Stimulated activated CD8-positive, alpha-beta memory T cell treated with anti-CD3 and anti-CD28 coated beads, Interleukin-2, amount 100 ng/mL, for 48 hours (primary cell): Measurements from ENCODE around the gene FAM222B.
"Not testable (repeated sequence)": the region's sequence is repeated elsewhere in the genome, so short reads cannot be mapped to it uniquely, and the experiment has no call there.

Experiments
- DNase-seq, 2 donors: peaks; one replicate each; pipeline ENCODE4 v3.0.0-alpha.2; 2020; ENCODE audit warnings: low read depth in 2 of 2

FAM222B gene

GRCh38 chr17:28729950-28730330 lies 112.7 kb downstream of the FAM222B start:
- DNase-seq: no peak

GRCh38 chr17:28728364-28729200 lies 114.0 kb downstream of the FAM222B start, which contains the start of gene NEK8:
Gene NEK8, plus strand, starts transcription at chr17:28728788. Its CDS starts 26 bp downstream, at chr17:28728814.
- DNase-seq: peak; percentile 94 to 99

DNA sequence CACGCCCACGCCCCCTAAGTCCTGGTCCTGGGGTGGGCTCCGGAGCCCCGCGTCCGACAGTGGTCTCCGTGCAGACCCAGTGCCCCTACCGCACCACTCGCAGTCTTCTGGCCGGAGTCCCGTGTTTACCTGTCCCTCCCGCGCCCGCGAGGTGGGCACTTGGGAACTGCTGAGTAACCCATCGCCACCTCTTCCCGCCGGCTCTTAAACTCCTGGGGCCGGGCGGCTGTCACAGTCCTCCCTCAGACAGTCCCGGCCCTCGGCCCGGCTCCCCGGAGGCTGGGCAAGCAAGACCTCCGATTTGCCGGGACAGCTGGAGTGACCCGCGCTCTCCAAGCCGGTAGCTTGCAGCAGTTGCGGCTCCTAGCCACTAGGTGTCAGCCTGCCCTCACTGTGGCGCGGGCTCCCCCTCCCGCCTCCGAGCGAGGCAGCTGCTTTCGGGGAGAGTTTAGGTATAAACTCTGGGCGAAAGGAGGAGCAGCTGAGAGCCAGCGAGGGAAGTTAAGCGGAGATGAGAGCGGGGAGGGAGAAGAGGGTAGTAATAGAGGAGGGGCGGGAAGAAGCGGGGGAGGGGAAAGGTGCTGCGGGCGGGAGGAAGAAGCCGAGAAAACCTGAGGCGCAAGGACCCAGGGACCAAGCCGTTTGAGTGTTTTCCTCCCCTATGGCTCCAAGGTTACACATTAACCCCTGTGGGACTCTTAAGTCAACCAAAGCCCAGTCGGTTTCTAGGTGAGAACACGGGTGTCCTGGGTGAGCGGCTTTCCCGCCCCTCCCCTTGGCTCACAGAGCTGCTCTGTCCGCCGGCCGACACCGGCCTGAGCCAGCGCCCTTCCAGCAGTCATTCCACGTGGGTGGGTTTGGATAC lies 115.7 kb downstream of the FAM222B start:
- DNase-seq: peak; percentile 85 to 89

- peak; percentile 69 to 70 for DNase-seq
Observed at GRCh38 chr17:28726226-28726626, 116.4 kb downstream of the FAM222B start, which contains the start of gene TLCD1. Gene TLCD1, minus strand, starts transcription at chr17:28726233. Its CDS starts 136 bp downstream, at chr17:28726097.

DNA sequence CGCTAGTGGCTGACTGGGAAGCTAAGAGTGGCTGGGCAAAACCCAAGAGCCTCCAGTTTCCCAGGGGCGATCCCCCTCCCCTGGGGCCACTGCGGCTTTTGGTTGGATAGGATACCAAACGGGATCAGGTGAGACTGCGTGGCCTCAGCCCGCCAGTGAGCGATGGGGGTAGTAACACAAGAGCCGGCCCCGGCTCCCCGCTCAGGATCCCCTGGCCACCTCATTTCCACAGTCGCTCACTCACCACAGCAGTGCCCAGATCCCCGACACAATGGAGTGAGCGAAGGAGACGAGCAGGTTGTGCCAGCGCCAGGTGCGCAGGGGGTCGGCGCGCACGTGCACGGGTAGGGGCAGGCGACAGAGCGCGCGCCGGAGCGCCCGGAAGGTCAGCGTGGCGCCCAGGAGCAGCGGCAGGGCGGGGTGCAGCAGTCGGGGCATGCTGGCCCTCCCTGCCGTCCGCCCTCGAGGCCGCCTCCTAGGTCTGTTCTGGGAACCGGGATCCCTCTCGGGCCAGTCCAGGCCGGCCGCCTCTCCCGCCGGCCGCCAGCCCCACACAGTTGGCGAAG lies 116.8 kb downstream of the FAM222B start:
- peak in 1 of 2 donors; percentile 54 for DNase-seq

DNA sequence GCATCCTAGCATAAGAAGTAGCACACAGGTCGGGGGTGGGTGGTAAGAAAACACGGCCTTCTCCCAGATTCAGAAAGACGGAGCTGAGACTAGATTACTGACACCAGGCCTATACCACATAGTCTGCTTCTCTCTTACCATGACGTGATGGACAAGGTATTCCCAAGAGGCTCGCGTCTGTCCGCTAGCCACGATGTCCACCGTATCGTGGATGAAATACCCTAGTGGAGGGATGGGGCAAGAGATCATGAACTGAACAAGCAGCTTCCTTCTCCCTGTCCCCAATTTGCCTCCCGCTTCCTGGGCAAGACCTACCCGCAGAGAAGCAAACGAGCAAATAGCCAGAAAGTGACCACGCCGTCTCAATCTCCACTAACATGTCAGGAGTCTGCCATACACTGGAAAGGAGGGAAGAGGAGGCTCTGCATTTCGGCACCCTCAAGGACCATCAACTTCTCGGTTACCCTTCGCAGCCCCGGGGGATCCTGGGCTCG lies 117.4 kb downstream of the FAM222B start:
- no peak for DNase-seq

DNA sequence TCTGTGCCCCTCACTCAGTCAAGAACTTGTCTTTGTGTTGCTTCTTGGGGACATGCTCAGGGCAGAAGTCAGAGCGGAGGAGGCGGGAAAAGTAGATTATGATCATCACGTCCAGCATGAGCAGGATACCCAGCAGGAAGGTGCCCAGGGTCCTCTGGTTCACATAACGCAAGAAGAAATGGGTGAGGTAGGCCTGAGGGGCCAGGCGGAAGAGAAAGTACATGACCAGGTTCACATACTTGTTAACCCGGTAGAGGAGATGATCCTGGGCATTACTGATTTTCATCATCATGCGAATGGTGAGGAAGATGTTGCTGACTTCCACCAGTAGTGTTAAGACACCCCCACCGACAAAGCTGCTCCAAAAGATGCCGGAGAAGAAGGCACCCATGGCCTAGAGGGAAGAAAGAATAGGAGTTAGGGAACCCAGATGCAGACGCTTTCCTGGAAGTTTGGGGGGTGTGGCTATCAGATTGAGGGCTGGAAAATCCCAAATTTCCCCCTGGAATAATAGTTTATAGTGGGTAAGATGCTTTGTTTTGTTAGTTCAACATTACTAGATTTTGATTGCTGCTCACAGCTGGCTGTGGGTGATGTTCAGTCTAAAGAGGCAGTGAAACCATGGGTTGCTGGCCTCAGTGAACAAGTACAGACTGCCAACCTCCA lies 118.0 kb downstream of the FAM222B start:
- no peak for DNase-seq

- not testable (repeated sequence) for DNase-seq
Observed at GRCh38 chr17:28723836-28724499, 118.6 kb downstream of the FAM222B start.

- no peak for DNase-seq
Observed at GRCh38 chr17:28723159-28723835, 119.3 kb downstream of the FAM222B start.

DNA sequence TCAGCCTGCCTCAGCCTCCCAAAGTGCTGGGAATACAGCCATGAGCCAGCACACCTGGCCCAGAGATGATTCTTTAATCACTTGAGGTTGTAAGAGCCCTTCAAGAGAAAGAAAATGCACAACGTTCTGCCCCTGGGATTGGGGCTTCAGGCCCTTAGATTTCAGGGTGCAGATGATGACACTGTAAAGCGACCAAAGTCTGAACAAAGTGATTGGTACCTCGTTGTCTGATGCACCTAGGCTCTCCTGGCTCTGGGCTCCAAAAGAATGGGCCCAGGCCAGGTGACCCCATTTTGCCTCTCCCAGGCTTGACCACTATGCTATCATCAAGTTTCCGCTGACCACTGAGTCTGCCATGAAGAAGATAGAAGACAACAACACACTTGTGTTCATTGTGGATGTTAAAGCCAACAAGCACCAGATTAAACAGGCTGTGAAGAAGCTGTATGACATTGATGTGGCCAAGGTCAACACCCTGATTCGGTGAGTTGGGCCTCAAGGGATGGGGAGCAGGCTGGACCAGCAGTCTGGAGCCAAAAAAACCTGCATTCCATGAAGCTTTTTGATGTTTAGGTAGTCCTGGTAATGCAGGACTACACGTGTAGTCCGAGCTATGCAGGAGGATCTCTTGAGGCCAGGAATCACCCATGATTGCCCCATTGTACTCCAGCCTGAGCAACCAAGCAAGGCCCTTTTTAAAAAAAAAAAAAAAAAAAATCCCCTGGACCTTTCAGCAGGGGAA lies 120.0 kb downstream of the FAM222B start:
- DNase-seq: no peak

DNA sequence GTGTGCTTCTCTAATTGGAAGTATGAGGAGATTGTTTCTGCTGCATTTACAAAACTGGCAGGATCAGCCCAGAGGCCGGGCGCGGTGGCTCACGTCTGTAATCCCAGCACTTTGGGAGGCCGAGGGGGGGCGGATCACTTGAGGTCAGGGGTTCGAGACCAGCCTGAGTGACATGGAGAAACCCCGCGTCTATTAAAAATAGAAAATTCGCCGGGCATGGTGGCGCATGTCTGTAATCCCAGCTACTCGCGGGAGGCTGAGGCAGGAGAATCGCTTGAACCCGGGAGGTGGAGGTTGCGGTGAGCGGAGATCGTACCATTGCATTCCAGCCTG lies 121.6 kb downstream of the FAM222B start:
- not testable (repeated sequence) for DNase-seq

DNA sequence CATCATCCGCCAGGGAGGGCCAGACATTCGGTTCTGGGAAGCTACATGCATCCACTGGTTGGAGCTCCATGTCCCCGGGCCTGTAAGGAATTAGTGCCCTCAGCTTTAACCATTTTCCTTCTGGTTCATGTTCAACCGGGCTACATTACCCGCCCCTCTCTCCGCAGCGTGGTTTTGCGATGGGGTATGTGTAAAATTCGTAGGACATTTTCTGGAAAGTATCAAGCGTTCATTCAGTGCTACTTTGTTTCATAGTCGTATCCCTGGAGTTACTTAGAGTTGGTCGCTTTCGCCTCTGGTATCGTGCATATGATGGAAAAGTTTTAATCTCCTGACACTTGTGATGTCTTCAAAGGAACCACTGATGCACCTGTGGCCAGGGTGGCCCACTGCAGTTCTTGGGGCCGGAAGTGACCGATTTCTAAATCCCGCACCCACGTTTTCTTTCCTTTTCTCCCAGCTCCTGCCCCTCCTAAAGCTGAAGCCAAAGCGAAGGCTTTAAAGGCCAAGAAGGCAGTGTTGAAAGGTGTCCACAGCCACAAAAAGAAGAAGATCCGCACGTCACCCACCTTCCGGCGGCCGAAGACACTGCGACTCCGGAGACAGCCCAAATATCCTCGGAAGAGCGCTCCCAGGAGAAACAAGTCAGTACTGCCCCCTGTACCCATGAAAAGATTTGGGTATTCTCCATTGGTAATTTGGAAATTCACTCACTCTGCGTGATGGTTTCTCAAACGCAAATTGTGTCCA lies 122.2 kb downstream of the FAM222B start:
- DNase-seq: no peak

DNA sequence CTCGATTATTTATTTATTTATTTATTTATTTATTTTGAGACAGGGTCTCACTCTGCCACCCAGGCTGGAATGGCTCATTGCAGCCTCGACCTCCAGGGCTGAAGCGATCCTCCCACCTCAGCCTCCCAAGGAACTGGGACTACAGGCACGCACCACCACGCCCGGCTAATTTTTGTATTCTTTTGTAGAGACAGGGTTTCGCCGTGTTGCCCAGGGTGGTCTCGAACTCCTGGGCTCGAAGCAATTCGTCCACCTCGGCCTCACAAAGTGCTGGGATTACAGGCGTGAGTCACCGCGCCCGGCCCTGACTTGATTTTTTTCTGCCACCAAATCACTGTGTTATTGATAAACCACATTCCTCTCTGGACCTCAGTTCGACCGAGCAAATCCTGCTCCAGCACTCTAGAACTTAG lies 123.6 kb downstream of the FAM222B start:
- no peak for DNase-seq

DNA sequence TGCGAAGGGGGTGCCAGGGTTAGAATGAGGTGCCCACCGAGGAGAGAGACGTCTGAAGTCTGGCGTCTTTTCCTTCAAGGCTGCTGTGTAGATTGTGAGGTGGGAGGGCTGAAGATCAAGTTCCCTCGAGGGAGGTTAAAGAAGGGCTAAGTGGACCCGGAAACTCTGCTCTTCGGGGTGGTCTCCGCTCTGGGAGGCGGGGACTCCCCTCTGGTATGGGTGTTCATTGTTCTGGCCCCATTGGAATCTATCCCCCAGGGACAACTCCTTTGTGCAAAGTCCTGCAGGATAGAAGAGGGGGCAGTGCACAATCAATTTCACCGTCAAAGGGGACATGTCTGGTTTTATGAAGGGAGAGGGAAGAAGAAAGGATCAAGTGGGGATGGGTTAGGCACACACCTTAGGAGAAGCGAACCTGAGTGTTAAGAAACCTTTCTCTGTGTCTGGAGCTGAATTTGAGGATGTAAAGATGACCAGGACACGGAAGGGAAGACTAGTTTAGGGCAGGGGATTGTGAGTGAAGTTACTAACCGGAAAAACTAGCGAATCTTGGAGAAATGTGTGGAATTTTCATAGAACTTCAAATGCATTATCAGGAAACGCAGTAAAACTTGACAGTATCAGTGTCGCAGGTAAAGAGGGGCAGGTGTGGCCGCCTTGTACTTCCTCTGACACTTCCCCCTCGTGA lies 124.1 kb downstream of the FAM222B start:
- no peak for DNase-seq

DNA sequence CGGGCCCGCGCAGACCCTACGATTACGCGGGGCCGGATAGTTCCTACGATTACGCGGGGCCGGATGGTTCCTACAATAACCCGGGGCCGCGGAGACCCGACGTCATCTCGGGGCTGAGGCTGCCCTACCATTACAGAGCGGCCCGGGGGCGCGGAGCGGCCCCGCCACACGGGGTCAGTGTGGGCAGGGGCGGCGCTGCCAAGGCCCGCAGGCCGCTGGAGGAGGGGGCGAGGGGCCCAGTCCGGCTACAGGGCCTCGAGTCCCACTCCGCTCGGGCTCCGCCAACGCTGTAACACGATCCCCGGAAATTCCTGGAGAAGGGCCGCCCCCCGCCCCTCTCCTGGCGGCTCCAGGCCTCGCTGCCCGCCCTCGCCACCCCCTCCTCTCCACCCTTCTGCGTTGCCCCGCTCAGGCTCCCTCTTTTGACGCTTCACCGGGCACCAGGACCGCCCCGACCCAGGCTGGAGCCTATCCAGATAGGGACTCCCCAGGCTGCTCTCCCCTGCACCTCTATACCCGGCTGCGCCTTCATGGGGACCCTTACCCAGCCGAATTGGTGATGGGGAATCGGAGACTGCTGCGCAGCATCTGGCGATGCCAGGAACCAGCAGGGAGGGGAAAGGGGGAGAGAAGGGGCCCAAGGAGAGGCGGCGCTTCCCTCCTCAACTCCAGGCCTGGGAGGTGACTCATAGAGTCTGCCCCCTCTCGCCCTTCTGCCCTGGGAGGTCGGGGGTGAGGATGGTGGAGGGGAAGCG lies 124.8 kb downstream of the FAM222B start, which contains the start of gene RAB34:
TSS of gene RAB34 (minus strand) at position 291 of the 755 bp plus-strand sequence. CDS start 602 bp downstream, outside the sequence.
- no peak for DNase-seq

- no peak for DNase-seq
Observed at GRCh38 chr17:28716740-28717577, 125.6 kb downstream of the FAM222B start.

DNA sequence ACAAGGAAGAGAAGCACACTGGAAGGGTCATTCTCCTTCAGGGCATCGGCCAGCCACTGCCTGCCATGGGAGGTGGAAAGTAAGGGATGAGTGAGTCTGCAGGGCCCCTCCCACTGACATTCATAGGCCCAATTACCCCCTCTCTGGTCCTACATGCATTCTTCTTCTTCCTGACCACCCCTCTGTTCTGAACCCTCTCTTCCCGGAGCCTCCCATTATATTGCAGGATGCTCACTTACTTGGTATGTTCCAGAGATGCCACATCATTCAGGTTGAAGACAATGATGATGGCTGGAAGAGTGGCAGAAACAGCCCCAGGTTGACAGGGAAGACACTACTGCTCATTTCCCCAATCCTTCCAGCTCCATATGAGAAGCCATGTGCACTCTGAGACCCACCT lies 127.4 kb downstream of the FAM222B start:
- DNase-seq: no peak
